GM12801 (cell line): Measurements from ENCODE around the gene INTS3.

ENCODE experiments used
- CTCF ChIP-seq: IDR thresholded peaks from one replicate; pipeline ENCODE4 v1.5.1; 2011; ENCODE audit warnings: control low read depth; ENCODE audit not compliant: insufficient read length; ENCODE audit errors: extremely low read depth

The INTS3 gene

GRCh38 chr1:153697191-153698019 is 30.4 kb upstream of the INTS3 start:
- no peak for TF ChIP-seq CTCF

GRCh38 chr1:153698020-153698922 is 29.6 kb upstream of the INTS3 start:
- no peak for TF ChIP-seq CTCF

GRCh38 chr1:153698923-153699714 is 28.7 kb upstream of the INTS3 start:
- TF ChIP-seq CTCF = no peak

- no peak for TF ChIP-seq CTCF
Measured at GRCh38 chr1:153699768-153700167, 28.1 kb upstream of the INTS3 start.

- no peak for TF ChIP-seq CTCF
Measured at GRCh38 chr1:153705484-153705883, 22.4 kb upstream of the INTS3 start.

GRCh38 chr1:153711026-153711425 is 16.8 kb upstream of the INTS3 start:
- no peak for TF ChIP-seq CTCF

GRCh38 chr1:153717330-153717729 is 10.5 kb upstream of the INTS3 start:
- no peak for TF ChIP-seq CTCF
